ENCODE data around the gene TMEM201.

The TMEM201 gene

DNA sequence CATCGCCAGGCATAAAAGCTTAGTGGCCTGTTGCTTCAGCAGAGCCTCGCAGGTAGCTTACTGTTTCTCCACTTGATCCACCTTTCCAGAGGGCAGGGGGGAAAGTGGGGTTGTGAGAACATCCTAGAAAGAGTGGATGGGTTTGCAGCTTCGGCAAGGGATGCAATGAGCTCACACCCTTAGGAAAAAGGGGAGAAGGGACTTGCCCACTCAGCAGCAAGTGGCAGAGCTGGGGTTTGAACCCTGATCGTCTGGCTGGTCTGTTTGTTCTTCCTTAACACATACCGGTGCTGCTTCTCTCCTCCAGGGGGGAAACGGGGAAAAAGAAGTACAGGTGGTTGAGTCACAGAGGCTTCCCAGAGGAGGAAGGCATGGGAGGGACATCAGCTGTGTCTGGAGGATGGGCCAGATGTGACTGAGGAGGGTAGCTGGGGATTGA lies 1.0 kb downstream of the TMEM201 start:
- H3K27me3 Mint-ChIP-seq (ENCODE audit: low read depth) = no peaks in the 10 kb centered on the region
- TF ChIP-seq, protein P1, sequence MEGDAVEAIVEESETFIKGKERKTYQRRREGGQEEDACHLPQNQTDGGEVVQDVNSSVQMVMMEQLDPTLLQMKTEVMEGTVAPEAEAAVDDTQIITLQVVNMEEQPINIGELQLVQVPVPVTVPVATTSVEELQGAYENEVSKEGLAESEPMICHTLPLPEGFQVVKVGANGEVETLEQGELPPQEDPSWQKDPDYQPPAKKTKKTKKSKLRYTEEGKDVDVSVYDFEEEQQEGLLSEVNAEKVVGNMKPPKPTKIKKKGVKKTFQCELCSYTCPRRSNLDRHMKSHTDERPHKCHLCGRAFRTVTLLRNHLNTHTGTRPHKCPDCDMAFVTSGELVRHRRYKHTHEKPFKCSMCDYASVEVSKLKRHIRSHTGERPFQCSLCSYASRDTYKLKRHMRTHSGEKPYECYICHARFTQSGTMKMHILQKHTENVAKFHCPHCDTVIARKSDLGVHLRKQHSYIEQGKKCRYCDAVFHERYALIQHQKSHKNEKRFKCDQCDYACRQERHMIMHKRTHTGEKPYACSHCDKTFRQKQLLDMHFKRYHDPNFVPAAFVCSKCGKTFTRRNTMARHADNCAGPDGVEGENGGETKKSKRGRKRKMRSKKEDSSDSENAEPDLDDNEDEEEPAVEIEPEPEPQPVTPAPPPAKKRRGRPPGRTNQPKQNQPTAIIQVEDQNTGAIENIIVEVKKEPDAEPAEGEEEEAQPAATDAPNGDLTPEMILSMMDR (IDR thresholded peaks at IDR 0.05; ENCODE audit: unreplicated experiment in 3 of 3) = no peak

DNA sequence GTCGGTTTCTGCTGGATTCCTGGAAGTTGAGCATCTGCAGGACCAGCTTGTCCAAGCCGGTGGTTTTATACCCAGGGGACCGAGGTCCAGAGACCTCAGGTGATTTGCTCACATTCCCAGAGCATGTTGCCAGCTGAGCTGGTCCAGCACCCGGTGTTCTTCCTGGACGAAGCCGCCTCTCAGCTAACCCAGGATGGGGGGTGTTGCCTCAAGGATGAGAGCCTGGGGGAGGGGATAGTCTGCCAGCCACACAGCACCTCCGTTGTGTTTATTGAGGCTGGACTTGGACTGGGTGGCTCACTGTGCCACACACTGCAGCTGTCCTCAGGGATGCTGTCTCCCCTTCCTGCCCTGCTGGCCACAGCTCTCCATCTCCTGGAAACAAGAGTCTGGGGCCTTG lies 1.5 kb downstream of the TMEM201 start:
- Mint-ChIP-seq H3K36me3 (ENCODE audit: low read depth) (no peaks in the 10 kb centered on the region), H3K27ac (no peak overlapping the region), H3K4me1 (peaks cover 37% of the 10 kb centered on the region), H3K27me3 (ENCODE audit: low read depth) (no peaks in the 10 kb centered on the region), H3K4me3 (peak overlapping the region; percentile 86 to 94 (median 93)), H3K9me3 (no peaks in the 10 kb centered on the region)
- TF ChIP-seq, protein P1 (IDR thresholded peaks at IDR 0.05; ENCODE audit: unreplicated experiment in 3 of 3) = no peak

More for the DNA sequence above, 1.0 kb downstream of the TMEM201 start:
- Mint-ChIP-seq H3K4me1 (peaks cover 37% of the 10 kb centered on the region), H3K36me3 (ENCODE audit: low read depth) (no peaks in the 10 kb centered on the region), H3K4me3 (peak overlapping the region; percentile 86 to 94 (median 93)), H3K9me3 (no peaks in the 10 kb centered on the region), H3K27ac (peak overlapping the region in 2 of 3 experiments; percentile 55 to 69)

DNA sequence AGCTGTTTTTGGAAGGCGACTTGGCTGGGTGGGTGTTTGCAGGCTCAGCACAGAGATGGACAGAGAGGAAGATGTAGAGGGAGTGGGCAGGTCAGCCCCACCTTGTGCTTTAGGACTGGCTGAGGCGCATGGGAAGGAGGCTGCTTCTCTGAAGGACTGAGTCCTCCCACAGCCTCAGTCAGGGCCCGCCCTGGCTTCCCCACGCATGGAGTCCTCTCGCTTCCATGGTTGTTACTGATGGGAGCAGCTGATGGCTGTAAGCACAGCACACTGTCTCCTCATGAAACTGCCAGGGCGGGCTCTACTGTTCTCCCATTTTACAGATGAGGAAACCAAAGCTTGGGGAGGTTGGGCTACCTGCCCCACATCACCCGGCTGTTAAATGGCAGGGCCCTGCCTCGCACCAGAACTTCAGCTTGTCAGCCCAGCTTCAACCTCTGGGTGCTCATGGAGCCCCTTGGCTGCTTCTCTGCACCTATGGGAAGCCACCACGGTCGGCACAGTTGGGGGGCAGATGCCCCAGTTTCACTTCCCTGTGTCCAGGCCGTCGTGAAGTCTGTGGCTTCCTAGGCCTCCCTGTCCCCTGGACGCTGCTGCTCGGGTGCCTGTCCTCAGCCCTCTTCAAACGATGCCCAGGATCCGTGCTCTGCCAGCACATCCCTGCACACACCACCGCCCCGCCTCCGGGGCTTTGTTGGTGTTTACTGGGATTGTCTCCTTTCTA lies 2.4 kb downstream of the TMEM201 start:
- TF ChIP-seq, protein P1 (IDR thresholded peaks at IDR 0.05; ENCODE audit: unreplicated experiment in 3 of 3) = no peak
- Mint-ChIP-seq H3K4me1 (peaks cover 43% of the 10 kb centered on the region), H3K4me3 (peak overlapping the region; percentile 86 to 94 (median 93)), H3K36me3 (ENCODE audit: low read depth) (no peaks in the 10 kb centered on the region), H3K27ac (peak overlapping the region in 1 of 3 experiments; percentile 20), H3K27me3 (ENCODE audit: low read depth) (no peaks in the 10 kb centered on the region), H3K9me3 (no peaks in the 10 kb centered on the region)

DNA sequence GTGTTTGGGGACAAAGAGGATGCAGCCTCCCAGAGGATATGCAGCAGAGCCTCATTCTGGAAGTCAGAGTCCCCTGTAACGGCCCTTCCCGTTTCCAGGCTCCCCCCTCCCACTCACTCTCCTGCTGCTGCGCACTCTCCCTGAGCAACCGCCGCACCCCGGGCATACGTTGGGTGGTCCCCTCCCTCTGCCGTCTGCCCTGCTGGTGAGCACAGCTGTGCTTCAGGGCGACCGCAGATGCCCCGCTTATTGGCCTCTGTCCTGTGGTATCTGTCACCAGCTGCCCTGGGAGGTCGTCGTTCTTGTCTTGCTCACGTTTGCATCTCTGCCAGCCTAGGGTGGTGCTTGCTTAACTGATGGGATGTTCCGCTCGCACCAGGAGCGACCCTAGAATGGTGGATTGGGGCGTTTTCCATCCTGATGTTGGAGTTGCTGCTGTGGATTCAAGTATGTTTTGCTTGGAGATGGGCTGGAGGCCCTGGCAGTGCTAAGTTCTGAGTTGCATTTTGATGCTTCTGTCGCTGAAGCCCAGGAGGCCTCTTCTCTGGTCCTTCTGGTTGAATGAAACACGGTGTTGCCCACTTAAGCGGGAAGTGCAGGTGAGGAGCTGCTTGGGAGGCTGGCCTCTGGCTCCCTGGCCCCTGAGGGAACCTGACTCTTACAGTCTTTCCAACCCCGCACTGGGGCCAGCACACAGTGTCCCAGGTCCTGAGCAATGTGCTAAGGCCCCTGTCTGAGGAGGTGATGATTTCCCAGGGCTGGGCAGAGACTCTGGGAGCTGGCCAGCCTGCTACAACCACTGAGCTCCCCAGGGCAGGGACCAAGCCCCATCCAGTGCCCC lies 3.2 kb downstream of the TMEM201 start:
- peaks cover 51% of the 10 kb centered on the region for H3K4me1 Mint-ChIP-seq

DNA sequence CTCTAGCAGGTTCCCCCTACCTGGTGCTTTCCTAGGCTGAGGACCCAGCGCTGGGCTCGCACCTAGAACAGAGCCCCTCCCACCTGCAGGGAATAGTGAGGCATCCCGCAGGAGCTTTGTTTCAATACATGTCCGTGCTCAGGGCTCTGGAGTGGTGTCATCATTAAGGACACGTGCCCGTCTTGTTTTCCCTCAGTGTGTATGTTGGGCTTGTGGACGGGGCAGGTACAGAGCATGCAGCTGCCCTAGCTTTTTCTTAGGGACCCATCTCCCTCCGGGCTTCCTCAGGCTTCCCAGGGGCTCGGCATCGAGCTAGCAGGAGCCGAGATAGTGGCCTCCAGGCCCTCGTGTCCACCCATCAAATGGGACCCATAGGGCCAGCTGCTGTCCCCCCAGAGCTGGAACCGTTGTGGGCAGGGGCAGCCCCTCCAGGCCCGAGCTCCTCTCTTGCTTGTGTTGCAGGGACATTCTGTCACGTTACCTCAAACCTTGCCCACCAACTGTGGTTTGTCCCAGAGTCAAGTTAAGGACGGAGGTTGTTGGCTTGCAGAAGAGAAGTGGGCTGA lies 3.9 kb downstream of the TMEM201 start:
- H3K9me3 Mint-ChIP-seq = no peaks in the 10 kb centered on the region
- no peak overlapping the region for H3K4me3 Mint-ChIP-seq
- peaks cover 7% of the 10 kb centered on the region for H3K36me3 Mint-ChIP-seq (ENCODE audit: low read depth)
- TF ChIP-seq, protein P1 (IDR thresholded peaks at IDR 0.05; ENCODE audit: unreplicated experiment in 3 of 3) = no peak
- no peak overlapping the region for H3K27ac Mint-ChIP-seq
- peaks cover 51% of the 10 kb centered on the region for H3K4me1 Mint-ChIP-seq
- no peaks in the 10 kb centered on the region for H3K27me3 Mint-ChIP-seq (ENCODE audit: low read depth)

More for the DNA sequence above, 3.2 kb downstream of the TMEM201 start:
- Mint-ChIP-seq H3K4me3 (peak overlapping the region; percentile 65 to 77 (median 72)), H3K27me3 (ENCODE audit: low read depth) (no peaks in the 10 kb centered on the region), H3K9me3 (no peaks in the 10 kb centered on the region), H3K27ac (peak overlapping the region in 2 of 3 experiments; percentile 27 to 51), H3K36me3 (ENCODE audit: low read depth) (peaks cover 7% of the 10 kb centered on the region)
- TF ChIP-seq, protein P1 (IDR thresholded peaks at IDR 0.05; ENCODE audit: unreplicated experiment in 3 of 3) = no peak
